T-helper 2 cell treated with Interferon-gamma antibody and Interleukin-4, amounts not matched to agents 5 μg/mL and 100 μg/mL, for 36 hours (primary cell): ENCODE data around the gene MYO3A.
"Not testable (repeated sequence)": the region's sequence is repeated elsewhere in the genome, so short reads cannot be mapped to it uniquely, and the experiment has no call there.

Experiments
- DNase-seq: peaks from one replicate; pipeline ENCODE4 v3.0.0; 2021; ENCODE audit warnings: low spot score
- H3K27ac Mint-ChIP-seq: one replicate; pipeline ENCODE4 v1.8.0; 2021; ENCODE audit warnings: mild to moderate bottlenecking, mixed read lengths
- H3K27me3 Mint-ChIP-seq: one replicate; pipeline ENCODE4 v1.8.0; 2021; ENCODE audit warnings: low read depth, mixed read lengths
- H3K36me3 Mint-ChIP-seq: one replicate; pipeline ENCODE4 v1.8.0; 2021; ENCODE audit warnings: low read depth, mixed read lengths
- H3K4me1 Mint-ChIP-seq: one replicate; pipeline ENCODE4 v1.8.0; 2021; ENCODE audit warnings: low read depth, mixed read lengths
- H3K4me3 Mint-ChIP-seq: one replicate; pipeline ENCODE4 v1.8.0; 2022; ENCODE audit warnings: mild to moderate bottlenecking, moderate library complexity, mixed read lengths
- H3K9me3 Mint-ChIP-seq: one replicate; pipeline ENCODE4 v1.8.0; 2021; ENCODE audit warnings: mixed read lengths

MYO3A gene

DNA sequence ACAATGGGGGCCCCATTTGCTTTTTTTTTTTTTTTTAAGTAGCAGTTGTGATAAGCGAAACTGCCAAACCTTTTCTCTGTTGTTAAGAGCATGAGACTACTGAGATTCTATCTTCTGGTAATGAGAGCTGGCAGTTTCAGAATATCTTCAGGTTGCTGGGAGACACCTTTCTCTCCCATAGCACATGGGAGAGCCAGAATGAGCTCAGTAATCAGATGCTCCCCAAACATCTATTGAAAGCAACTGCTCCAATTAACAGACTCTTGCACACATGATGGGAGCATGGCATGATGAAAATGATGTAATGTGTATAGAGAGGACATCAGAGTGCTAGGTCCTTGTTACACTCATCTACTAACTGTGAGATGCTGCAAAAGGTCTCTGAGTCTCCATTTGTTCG, 18.8 kb downstream of the MYO3A start:
- Mint-ChIP-seq H3K27ac (no peak overlapping the region), H3K4me3 (no peak overlapping the region), H3K36me3 (no peaks in the 10 kb centered on the region), H3K27me3 (no peaks in the 10 kb centered on the region), H3K9me3 (no peaks in the 10 kb centered on the region), H3K4me1 (no peaks in the 10 kb centered on the region)
- DNase-seq, result no peak

DNA sequence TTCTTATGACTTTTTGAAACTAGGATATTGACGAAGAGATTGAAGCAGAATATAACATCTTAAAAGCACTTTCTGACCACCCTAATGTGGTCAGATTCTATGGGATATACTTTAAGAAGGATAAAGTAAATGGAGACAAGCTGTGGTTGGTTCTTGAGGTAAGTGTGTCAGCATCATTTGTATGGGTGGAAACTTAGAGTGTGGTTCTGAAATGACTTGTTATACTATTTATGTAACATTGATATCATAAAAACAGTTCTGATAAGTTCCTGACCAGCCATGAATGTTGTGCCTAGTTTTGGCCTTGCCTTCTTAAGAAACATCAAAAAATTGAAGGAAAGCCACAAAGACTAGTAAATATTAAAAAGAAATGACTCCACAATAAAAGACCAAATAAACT, 20.8 kb downstream of the MYO3A start:
- no peak overlapping the region for H3K27ac Mint-ChIP-seq
- no peaks in the 10 kb centered on the region for H3K36me3 Mint-ChIP-seq
- no peaks in the 10 kb centered on the region for H3K4me1 Mint-ChIP-seq
- H3K9me3 Mint-ChIP-seq, result no peaks in the 10 kb centered on the region
- DNase-seq, result no peak
- H3K4me3 Mint-ChIP-seq, result no peak overlapping the region
- H3K27me3 Mint-ChIP-seq, result no peaks in the 10 kb centered on the region

DNA sequence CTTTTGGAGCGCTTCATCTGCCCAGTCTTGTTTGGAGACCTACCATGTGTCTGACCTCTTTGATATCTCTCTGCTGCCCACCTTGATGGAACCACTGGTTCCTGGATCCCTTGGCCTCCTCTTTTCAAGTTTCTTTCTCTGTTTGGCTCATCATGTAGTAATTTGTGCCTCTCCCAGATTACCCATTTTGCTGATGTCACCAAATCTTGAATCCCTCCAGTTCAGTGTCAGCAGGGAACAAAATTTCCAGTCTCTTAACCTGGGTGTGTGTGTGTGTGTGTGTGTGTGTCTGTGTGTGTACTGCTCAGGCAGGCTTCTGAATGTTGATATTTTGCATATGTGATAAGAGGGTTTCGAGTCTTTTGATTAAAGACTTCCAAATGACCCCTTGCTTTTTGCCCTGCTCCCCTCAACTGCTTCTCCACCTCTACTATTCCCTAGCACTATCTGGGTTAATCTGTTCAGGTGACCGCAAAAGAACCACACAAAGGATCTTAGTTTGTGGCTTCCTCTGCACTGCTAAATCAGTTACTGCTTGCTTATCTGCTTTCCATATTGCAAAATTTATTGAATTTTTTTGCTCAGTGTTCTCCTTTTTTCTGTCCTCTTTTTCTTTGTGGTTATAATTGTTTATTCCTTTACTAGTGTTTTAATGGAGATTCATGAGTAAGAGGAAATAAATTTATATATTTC, 25.7 kb downstream of the MYO3A start:
- no peaks in the 10 kb centered on the region for H3K9me3 Mint-ChIP-seq
- no peak overlapping the region for H3K4me3 Mint-ChIP-seq
- DNase-seq, result no peak
- peaks cover 2% of the 10 kb centered on the region for H3K27me3 Mint-ChIP-seq
- H3K36me3 Mint-ChIP-seq, result no peaks in the 10 kb centered on the region
- H3K4me1 Mint-ChIP-seq, result no peaks in the 10 kb centered on the region
- H3K27ac Mint-ChIP-seq, result no peak overlapping the region

DNA sequence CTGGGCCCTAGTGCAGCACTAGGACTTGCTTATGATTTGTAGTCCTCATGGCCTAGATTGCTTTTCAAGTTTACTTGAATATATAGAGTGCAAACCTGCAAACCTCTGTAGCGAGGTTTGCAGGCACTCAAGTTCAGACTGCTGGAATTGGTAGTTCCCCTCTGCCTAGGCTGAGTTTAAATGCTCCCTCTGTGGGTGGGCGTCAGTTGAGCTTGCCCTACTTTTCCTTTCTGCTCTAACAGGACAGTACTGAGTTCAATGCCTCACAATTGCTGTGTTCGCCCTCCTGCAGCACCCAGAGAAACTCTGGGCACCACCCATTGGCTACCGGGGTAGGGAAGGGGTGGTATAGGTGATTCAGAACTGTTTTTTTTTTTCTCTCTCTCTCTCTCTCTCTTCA, 31.6 kb downstream of the MYO3A start:
- H3K4me1 Mint-ChIP-seq, result no peaks in the 10 kb centered on the region
- H3K27me3 Mint-ChIP-seq, result peaks cover 4% of the 10 kb centered on the region
- H3K27ac Mint-ChIP-seq, result no peak overlapping the region
- H3K36me3 Mint-ChIP-seq, result no peaks in the 10 kb centered on the region
- H3K9me3 Mint-ChIP-seq, result no peaks in the 10 kb centered on the region
- DNase-seq, result no peak
- no peak overlapping the region for H3K4me3 Mint-ChIP-seq

DNA sequence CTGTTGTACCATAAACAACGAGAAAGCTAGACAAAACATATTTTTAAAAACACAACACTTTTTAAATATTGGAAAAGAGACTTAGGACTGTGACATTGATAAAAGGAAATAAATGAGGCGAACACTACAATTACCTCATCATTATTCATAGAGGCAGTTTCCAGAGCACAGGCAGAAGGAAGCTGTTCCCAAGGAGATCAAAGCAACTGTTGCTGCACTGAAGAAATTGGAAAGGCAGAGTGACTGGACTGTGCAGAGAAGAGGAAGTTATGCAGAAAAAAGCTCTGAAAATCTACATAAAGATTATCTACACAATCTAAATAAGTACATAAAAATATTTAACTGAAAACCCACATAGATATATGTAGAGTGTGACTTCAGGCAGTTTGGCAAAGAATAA, 32.8 kb downstream of the MYO3A start:
- no peaks in the 10 kb centered on the region for H3K36me3 Mint-ChIP-seq
- no peak overlapping the region for H3K27ac Mint-ChIP-seq
- no peaks in the 10 kb centered on the region for H3K9me3 Mint-ChIP-seq
- no peak for DNase-seq
- peaks cover 4% of the 10 kb centered on the region for H3K27me3 Mint-ChIP-seq
- no peaks in the 10 kb centered on the region for H3K4me1 Mint-ChIP-seq
- H3K4me3 Mint-ChIP-seq, result no peak overlapping the region

DNA sequence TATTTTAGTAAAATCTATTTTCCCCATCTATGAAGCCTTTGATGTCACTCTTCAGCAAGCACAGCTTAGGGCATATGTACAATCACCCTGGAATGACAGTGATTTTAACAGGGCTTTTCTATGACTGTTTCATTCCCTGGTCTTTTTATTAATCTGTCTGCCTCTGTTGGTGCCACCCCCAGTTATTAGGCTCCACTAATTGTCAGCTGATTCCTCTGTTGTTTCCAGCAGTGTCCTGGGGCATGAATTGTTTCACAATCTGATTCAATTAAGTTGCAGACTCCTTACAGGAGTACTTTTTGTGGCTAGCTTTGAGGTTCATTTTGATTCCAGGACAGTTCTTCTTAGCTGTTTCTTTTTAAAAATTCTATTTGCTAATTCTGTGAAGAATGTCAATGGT, 38.6 kb downstream of the MYO3A start:
- H3K27me3 Mint-ChIP-seq, result no peaks in the 10 kb centered on the region
- no peaks in the 10 kb centered on the region for H3K9me3 Mint-ChIP-seq
- DNase-seq, result no peak
- no peaks in the 10 kb centered on the region for H3K36me3 Mint-ChIP-seq
- no peak overlapping the region for H3K27ac Mint-ChIP-seq
- H3K4me3 Mint-ChIP-seq, result no peak overlapping the region
- H3K4me1 Mint-ChIP-seq, result no peaks in the 10 kb centered on the region

DNA sequence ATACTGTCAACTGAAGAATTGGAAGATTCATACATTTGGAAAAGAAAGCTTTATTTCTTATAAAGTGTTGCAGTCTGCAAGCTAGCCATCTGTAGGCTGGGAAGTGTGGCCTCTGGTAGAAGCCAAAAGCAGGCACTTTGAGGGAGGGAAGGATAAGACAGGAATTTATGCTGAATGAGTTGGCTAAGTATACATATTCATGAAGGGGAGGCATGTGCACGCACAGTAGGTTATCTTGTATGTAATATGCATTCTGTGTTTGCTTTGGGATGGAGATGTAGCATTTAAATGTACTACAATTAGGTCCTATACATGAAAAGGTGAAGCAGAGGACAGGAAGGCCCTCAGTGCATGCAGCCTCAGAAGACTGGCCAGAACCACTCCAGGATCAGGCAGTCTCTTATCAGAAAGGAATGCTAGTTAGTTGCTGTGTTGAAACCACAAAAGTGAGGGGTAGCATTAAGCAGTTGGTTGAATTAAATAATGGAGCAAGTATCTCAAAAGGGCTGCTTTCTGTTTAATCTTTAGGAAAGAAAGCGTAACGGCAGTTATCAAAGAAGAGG, 40.9 kb downstream of the MYO3A start:
- H3K9me3 Mint-ChIP-seq, result no peaks in the 10 kb centered on the region
- H3K27me3 Mint-ChIP-seq, result no peaks in the 10 kb centered on the region
- H3K4me3 Mint-ChIP-seq, result no peak overlapping the region
- no peaks in the 10 kb centered on the region for H3K4me1 Mint-ChIP-seq
- H3K27ac Mint-ChIP-seq, result no peak overlapping the region
- H3K36me3 Mint-ChIP-seq, result no peaks in the 10 kb centered on the region
- no peak for DNase-seq

DNA sequence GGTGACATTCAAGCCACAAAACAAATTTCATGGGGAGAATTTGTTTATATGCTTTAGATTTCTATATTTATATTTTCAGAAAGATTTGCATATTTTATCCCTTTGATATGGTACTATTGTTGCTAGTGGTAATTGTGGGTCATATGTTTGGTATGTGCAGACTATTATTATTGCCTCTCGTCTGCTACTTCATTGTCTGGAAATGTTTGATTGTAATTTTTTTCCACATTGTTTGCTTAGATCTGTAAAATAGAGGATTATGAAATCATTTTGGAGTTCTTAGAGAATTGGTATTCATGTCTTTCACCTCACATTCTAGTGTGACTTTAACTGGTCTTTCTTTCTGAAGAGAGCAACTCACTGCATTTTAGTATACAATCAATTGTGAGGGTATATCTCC, 44.7 kb downstream of the MYO3A start:
- H3K27me3 Mint-ChIP-seq, result no peaks in the 10 kb centered on the region
- DNase-seq, result no peak
- H3K36me3 Mint-ChIP-seq, result no peaks in the 10 kb centered on the region
- no peaks in the 10 kb centered on the region for H3K4me1 Mint-ChIP-seq
- H3K9me3 Mint-ChIP-seq, result no peaks in the 10 kb centered on the region
- no peak overlapping the region for H3K4me3 Mint-ChIP-seq
- no peak overlapping the region for H3K27ac Mint-ChIP-seq

DNA sequence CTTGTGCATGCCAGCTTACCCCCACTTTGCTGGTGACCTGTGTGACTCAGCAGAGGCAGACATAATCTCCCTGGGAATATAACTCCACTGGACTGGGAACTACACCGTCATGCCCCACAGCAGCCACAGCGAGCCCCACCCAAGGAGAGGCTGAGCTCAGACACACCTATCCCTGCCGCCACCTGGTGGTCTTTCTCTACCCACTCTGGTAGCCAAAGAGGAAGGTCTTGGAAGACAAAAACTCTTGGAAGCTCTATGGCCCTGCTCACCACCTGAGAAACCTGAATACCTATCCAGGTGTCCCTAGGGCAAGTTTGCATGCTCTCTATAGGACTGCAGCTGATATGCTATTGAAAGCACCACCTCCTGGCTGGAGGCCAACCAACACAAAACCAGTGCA, 48.1 kb downstream of the MYO3A start:
- H3K27ac Mint-ChIP-seq, result no peak overlapping the region
- H3K27me3 Mint-ChIP-seq, result no peaks in the 10 kb centered on the region
- H3K4me3 Mint-ChIP-seq, result no peak overlapping the region
- H3K9me3 Mint-ChIP-seq, result no peaks in the 10 kb centered on the region
- no peaks in the 10 kb centered on the region for H3K4me1 Mint-ChIP-seq
- DNase-seq, result no peak
- no peaks in the 10 kb centered on the region for H3K36me3 Mint-ChIP-seq

DNA sequence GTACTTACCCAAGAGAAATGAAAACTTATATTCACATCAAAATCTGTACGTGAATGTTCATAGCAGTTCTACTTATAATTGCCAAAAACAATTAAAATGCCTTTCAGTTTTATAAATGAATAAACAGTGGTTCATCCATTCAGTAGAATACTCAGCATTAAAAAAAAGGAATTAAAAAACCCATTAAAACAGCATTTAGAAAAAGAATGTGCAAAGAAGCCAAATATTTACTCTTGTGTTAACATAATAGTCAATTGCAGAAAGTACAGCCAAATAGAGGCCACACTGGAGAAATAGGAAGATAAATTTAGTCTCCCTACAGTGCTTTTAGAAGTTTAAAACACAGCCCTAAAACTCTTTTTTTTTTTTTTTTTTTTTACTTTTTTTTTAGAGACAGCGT, 54.6 kb downstream of the MYO3A start:
- Mint-ChIP-seq H3K36me3 (no peaks in the 10 kb centered on the region), H3K9me3 (no peaks in the 10 kb centered on the region), H3K4me1 (no peaks in the 10 kb centered on the region), H3K27me3 (no peaks in the 10 kb centered on the region), H3K4me3 (no peak overlapping the region), H3K27ac (no peak overlapping the region)
- DNase-seq, result no peak

DNA sequence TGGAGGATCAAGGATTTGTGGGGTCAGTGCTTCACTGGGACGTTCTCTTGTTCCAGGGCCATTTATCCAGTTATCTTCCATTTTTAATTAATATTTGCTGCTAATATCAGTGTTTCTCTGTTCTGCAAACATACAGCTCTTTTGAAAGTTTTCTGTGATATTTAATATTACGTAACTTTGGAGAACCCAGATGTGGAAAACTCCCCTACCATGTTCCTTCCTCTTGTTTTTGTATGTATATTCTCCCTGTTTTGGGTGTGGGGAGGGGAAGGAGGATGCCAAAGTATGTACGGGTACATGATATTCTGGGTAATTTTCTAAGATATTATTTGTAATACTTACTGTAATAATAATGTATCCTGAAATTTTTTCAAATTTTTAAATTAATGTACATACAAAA, 55.9 kb downstream of the MYO3A start:
- H3K4me1 Mint-ChIP-seq, result no peaks in the 10 kb centered on the region
- H3K4me3 Mint-ChIP-seq, result no peak overlapping the region
- no peaks in the 10 kb centered on the region for H3K36me3 Mint-ChIP-seq
- no peaks in the 10 kb centered on the region for H3K27me3 Mint-ChIP-seq
- H3K9me3 Mint-ChIP-seq, result no peaks in the 10 kb centered on the region
- no peak overlapping the region for H3K27ac Mint-ChIP-seq
- no peak for DNase-seq

DNA sequence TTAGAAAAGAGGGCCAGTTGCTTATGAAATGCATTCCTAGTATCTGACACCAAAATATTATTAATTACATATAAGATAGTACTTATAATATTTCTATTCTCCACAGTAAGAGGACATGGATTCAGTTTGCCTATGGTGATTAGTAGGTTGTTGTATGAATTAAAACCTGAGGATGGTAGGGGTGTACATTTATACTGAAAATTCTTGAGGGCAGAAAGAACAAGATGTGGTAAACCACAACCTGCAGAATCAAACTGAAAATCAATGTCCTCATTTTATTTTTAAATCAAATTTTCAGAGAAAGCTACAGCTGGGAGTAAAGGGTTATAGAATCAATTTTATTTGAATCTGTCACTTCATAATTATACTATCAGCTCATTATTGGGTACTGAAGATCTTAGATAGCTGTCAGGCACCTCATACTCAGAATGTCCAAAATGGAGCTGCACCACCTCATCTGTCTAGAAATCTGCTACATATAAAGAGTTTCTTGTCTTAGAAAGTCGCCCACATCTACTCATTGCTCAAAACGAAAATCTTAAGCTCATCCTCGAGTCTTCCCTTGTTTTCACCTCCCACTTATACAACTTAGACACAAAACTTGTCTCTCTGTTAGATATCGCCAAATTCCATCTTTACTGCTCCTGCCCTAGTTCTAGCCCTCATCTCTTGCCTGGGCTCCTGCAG, 65.4 kb downstream of the MYO3A start:
- Mint-ChIP-seq H3K4me3 (no peak overlapping the region), H3K4me1 (no peaks in the 10 kb centered on the region), H3K27me3 (peaks cover 3% of the 10 kb centered on the region), H3K36me3 (no peaks in the 10 kb centered on the region), H3K9me3 (no peaks in the 10 kb centered on the region), H3K27ac (no peak overlapping the region)
- no peak for DNase-seq

DNA sequence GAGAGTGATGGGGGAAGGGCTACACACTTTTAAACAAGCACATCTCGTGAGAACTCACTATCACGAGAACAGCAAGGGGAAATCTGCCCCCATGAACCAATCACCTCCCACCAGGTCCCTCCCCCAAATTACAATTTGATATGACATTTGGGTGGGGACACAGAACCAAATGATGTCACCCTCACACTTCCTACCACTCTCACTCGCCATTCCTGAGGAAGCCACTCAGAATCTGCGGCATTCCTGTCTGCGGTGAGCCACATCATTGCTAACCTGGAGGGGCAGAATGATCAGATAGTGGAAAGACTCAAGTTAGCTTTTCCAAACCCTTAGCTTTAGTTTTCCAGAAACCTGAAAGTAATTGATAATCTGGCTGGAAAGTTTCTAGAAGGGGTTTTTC, 66.9 kb downstream of the MYO3A start:
- no peak overlapping the region for H3K4me3 Mint-ChIP-seq
- H3K27me3 Mint-ChIP-seq, result peaks cover 3% of the 10 kb centered on the region
- H3K36me3 Mint-ChIP-seq, result no peaks in the 10 kb centered on the region
- H3K27ac Mint-ChIP-seq, result no peak overlapping the region
- H3K9me3 Mint-ChIP-seq, result no peaks in the 10 kb centered on the region
- no peak for DNase-seq
- no peaks in the 10 kb centered on the region for H3K4me1 Mint-ChIP-seq

DNA sequence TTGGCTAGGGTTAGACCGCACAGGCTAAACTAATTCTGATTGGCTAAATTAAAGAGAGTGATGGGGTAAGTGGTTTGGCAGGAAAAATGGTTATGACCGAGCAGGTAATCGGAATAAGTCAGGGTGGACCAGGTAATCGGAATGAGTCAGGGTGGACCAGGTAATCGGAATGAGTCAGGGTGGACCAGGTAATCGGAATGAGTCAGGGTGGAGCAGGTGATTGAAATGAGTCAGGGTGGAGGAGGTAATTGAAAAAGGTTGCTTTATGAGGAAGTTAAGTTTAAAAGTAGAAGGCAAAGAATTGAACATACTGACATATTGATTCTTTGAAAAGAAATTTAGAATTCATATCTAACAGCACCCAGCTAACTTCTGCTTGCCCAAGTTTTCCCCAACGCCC, 68.4 kb downstream of the MYO3A start:
- H3K27me3 Mint-ChIP-seq, H3K27ac Mint-ChIP-seq, H3K4me1 Mint-ChIP-seq, H3K4me3 Mint-ChIP-seq, H3K9me3 Mint-ChIP-seq, DNase-seq, H3K36me3 Mint-ChIP-seq: not testable (repeated sequence)

DNA sequence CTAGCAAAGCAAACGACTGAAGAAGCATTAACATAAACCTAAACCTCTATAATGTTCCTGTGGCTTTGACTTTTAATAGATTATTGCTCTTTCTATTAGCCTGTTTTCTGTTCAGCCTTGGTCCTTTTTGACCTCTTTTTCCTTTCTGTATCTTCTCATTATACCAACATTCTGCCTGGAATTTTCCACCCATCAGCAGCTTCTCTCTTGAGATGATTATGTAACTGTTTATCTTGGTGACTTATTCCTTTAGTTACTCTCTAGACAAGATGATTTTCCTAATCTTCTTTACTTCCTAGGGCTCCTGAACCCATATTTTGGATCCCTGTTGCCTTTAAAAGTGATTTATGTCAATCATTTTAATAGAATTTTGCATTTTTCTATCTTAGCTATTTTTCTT, 81.1 kb downstream of the MYO3A start:
- H3K4me1 Mint-ChIP-seq, result no peaks in the 10 kb centered on the region

More for the DNA sequence above, 81.1 kb downstream of the MYO3A start:
- no peaks in the 10 kb centered on the region for H3K27me3 Mint-ChIP-seq
- no peaks in the 10 kb centered on the region for H3K36me3 Mint-ChIP-seq
- no peaks in the 10 kb centered on the region for H3K9me3 Mint-ChIP-seq
- H3K27ac Mint-ChIP-seq, result no peak overlapping the region
- H3K4me3 Mint-ChIP-seq, result no peak overlapping the region
- DNase-seq, result no peak
